Mucosa of descending colon (tissue), 3 donors: Measurements from ENCODE around the gene C1QTNF5. TPM values are rescaled to one million over a fixed set of nuclear protein-coding genes. Genes with fewer than 3 reads are reported as not detected.

ENCODE experiments used
- ATAC-seq: fragments of 200-7000 bp; cut with Tn5 transposase; one replicate; pipeline ENCODE4 v1.9.1; 2020; ENCODE audit warnings: mild to moderate bottlenecking, moderate library complexity
- DNase-seq, 3 donors: peaks; one replicate each; pipeline ENCODE4 v3.0.0-alpha.2; 2020
- H3K36me3 ChIP-seq: fragments of 200-600 bp; one replicate; pipeline ENCODE4 v1.8.0; 2021; ENCODE audit warnings: low read depth, mild to moderate bottlenecking
- H3K4me1 ChIP-seq: fragments of 200-600 bp; one replicate; pipeline ENCODE4 v1.8.0; 2021; ENCODE audit warnings: low read depth, mild to moderate bottlenecking
- H3K4me3 ChIP-seq: fragments of 200-600 bp; one replicate; pipeline ENCODE4 v1.8.0; 2021; ENCODE audit warnings: mild to moderate bottlenecking
- H3K9me3 ChIP-seq: fragments of 200-600 bp; one replicate; pipeline ENCODE4 v1.8.0; 2021; ENCODE audit warnings: mild to moderate bottlenecking
- intact Hi-C, 2 donors: fragments of 100-400 bp; cut with DNase I in 1 of 2; cut with micrococcal nuclease in 1 of 2; formaldehyde crosslinking; loops; one replicate each; pipeline versions ENCODE4 v1.11.0 to v1.11.1; 2022; cut with DNase I, micrococcal nuclease
- total RNA-seq, 3 donors: library from RNA; stranded (reverse); fragmentation: NEBNext Ultra II Directional in 2 of 3; extraction: Animal tissue kit (Norgen Biotek cat#: 25700) in 2 of 3; gene quantifications; one replicate each; pipeline versions ENCODE4 v1.2.1 to v1.2.4, GENCODE V29; 2021 to 2023
- TF ChIP-seq, protein P1 (sequence below): fragments of 200-600 bp; IDR thresholded peaks from one replicate; pipeline ENCODE4 v1.8.0; 2022; ENCODE audit warnings: antibody characterized with exemption, mild to moderate bottlenecking
- donor health status: DM: no; HTN: no; CAD: no; lungs with moderate emphysema.
- donor health status: DM: no; HTN: no; CAD: no.
- donor health status: DM: no; HTN: yes; CAD: no.

C1QTNF5 gene
- total RNA-seq, 3 donors from 2014 or later = 5.1 to 13.9 (median 9.3) TPM

- H3K36me3 ChIP-seq = no peaks in the 10 kb centered on the region
- DNase-seq (no peak), ATAC-seq (no peak)
These were observed 34.9 kb downstream of the C1QTNF5 start for GRCh38 chr11:119305556-119306372.

DNA sequence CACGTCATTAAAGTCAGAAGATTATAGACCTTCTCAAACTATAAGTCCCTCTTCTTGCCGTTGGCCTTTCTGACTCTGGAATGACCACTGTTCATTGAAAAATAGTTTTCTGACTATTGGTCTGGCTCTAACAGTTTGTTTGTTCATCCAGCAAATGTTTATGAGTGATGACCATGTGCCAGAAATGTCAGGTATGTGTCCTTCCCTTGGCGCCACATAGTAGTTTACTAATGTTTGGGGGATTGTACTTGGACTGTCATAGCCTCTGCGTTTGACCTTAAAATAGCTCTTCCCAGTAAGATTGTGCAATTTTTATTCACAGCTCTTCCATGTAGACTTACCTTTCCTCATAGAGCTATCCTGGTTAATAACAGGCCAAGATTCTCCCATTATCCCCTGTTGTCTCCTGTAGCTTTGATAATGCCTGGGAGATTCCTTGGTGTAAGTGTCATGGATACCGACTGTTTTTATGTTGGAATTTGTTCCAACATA, 37.4 kb downstream of the C1QTNF5 start:
- no peaks in the 10 kb centered on the region for H3K4me1 ChIP-seq
- no peak for DNase-seq
- intact Hi-C loops = no loop called here
- no peaks in the 10 kb centered on the region for H3K9me3 ChIP-seq
- TF ChIP-seq, protein P1, sequence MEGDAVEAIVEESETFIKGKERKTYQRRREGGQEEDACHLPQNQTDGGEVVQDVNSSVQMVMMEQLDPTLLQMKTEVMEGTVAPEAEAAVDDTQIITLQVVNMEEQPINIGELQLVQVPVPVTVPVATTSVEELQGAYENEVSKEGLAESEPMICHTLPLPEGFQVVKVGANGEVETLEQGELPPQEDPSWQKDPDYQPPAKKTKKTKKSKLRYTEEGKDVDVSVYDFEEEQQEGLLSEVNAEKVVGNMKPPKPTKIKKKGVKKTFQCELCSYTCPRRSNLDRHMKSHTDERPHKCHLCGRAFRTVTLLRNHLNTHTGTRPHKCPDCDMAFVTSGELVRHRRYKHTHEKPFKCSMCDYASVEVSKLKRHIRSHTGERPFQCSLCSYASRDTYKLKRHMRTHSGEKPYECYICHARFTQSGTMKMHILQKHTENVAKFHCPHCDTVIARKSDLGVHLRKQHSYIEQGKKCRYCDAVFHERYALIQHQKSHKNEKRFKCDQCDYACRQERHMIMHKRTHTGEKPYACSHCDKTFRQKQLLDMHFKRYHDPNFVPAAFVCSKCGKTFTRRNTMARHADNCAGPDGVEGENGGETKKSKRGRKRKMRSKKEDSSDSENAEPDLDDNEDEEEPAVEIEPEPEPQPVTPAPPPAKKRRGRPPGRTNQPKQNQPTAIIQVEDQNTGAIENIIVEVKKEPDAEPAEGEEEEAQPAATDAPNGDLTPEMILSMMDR = no peak
- no peak for ATAC-seq
- H3K36me3 ChIP-seq = no peaks in the 10 kb centered on the region
- H3K4me3 ChIP-seq = no peak overlapping the region

More at GRCh38 chr11:119305556-119306372, 34.9 kb downstream of the C1QTNF5 start:
- TF ChIP-seq, protein P1 = no peak
- no peaks in the 10 kb centered on the region for H3K9me3 ChIP-seq
- no peaks in the 10 kb centered on the region for H3K4me1 ChIP-seq
- intact Hi-C loops = no loop called here
- H3K4me3 ChIP-seq = no peak overlapping the region

GRCh38 chr11:119300198-119300964, 40.3 kb downstream of the C1QTNF5 start:
- no peaks in the 10 kb centered on the region for H3K36me3 ChIP-seq
- no peak overlapping the region for H3K4me3 ChIP-seq
- no peaks in the 10 kb centered on the region for H3K9me3 ChIP-seq
- intact Hi-C loops = no loop called here
- TF ChIP-seq, protein P1 = no peak
- no peaks in the 10 kb centered on the region for H3K4me1 ChIP-seq
- ATAC-seq (no peak), DNase-seq (no peak)

- Histone ChIP-seq H3K4me3 (no peak overlapping the region), H3K9me3 (no peaks in the 10 kb centered on the region), H3K4me1 (no peaks in the 10 kb centered on the region), H3K36me3 (no peaks in the 10 kb centered on the region)
- DNase-seq (no peak), ATAC-seq (no peak)
- intact Hi-C loops = no loop called here
- TF ChIP-seq, protein P1 = no peak
These were observed 41.3 kb downstream of the C1QTNF5 start for GRCh38 chr11:119299416-119299815.

DNA sequence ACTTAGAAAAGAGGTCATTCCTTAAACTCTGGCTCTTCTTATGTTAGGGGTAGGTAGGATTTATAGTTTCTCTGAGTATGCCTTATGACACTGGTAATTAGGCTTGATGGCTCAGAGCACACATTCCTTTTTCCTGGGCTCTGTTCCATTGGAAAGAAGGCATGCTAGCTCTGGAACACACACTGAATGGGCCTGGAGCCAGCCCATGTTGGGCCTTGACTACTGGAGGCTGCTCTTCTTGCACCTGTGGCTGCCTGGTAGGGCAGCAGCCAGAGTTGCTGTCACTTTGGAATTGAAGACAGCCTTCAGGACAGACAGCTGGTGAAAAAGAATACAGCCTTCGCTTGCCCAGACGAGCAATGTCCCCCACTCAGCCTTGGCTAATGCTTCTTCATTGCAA, 42.0 kb downstream of the C1QTNF5 start:
- no peaks in the 10 kb centered on the region for H3K36me3 ChIP-seq
- intact Hi-C loops = no loop called here
- no peak overlapping the region for H3K4me3 ChIP-seq
- H3K4me1 ChIP-seq = no peaks in the 10 kb centered on the region
- no peak for DNase-seq
- no peak for ATAC-seq
- TF ChIP-seq, protein P1 = no peak
- H3K9me3 ChIP-seq = no peaks in the 10 kb centered on the region
